Measurements from ENCODE around the gene RRAGA. TPM values are rescaled to one million over a fixed set of nuclear protein-coding genes. Genes with fewer than 3 reads are reported as not detected.

The RRAGA gene
- total and polyA plus RNA-seq, 2 of the 8 experiments (the other 6 are each of a cell fraction or from before 2014, with no cell fraction given), result 45.6 to 46.5 TPM

GRCh38 chr9:19023078-19023477 is 26.1 kb upstream of the RRAGA start:
- no peak overlapping the region for H3K14ac ChIP-seq (ENCODE audit: insufficient read length)
- no peak for TF ChIP-seq SIX5 (IDR thresholded peaks at IDR 0.05; ENCODE audit: low read depth, low read length)
- TF ChIP-seq MAFK (IDR thresholded peaks at IDR 0.05; ENCODE audit: low read depth, low read length), result no peak
- no peak for TF ChIP-seq ATF2 (IDR thresholded peaks at IDR 0.05; ENCODE audit: low read length)
- TF ChIP-seq BRCA1 (IDR thresholded peaks at IDR 0.05; ENCODE audit: low read depth, low read length), result no peak
- TF ChIP-seq SP1 (IDR thresholded peaks at IDR 0.05; ENCODE audit: low read depth, low read length), result no peak
- no peak for TF ChIP-seq SRF (IDR thresholded peaks at IDR 0.05; ENCODE audit: low read depth, low read length)
- no peak for TF ChIP-seq EGR1 (IDR thresholded peaks at IDR 0.05; ENCODE audit: borderline replicate concordance, low read depth, low read length)
- TF ChIP-seq SIRT6 (IDR thresholded peaks at IDR 0.05; ENCODE audit: low read length), result no peak
- TF ChIP-seq TAF7 (optimal IDR thresholded peaks at IDR 0.05; ENCODE audit: borderline replicate concordance, low read depth, low read length), result no peak
- no peak for TF ChIP-seq TEAD4 (IDR thresholded peaks at IDR 0.05; ENCODE audit: low read depth, low read length)
- POLR2A ChIA-PET (ENCODE audit: partially characterized antibody), result no interaction called here

More at GRCh38 chr9:19023078-19023477, 26.1 kb upstream of the RRAGA start:
- no peak overlapping the region for H3K27ac ChIP-seq (ENCODE audit: low read depth, low read length)
- H2BK5ac ChIP-seq (ENCODE audit: low read depth, low read length), result no peak overlapping the region
- no peak overlapping the region for H3K4me2 ChIP-seq (ENCODE audit: insufficient read depth in 1 of 2, low read depth in 2 of 2, low read length in 2 of 2)
- H3K4ac ChIP-seq (replicated peaks; ENCODE audit: insufficient read length, low read depth, low read length), result no peak overlapping the region
- H3K4me3 ChIP-seq (ENCODE audit: extremely low read depth in 1 of 4, insufficient read depth in 2 of 4, low read depth in 3 of 4, low read length in 4 of 4), result no peak overlapping the region
- no peaks in the 10 kb centered on the region for H4K20me1 ChIP-seq (replicated peaks in 1 of 2; ENCODE audit: control insufficient read depth in 1 of 2, insufficient read depth in 2 of 2, low read length in 2 of 2)
- no peak for FAIRE-seq
- H3K9me3 ChIP-seq (ENCODE audit: insufficient read depth in 2 of 2, low read depth in 1 of 2, low read length in 1 of 2), result no peaks in the 10 kb centered on the region
- DNase-seq (ENCODE audit: low read depth in 1 of 2, low spot score in 2 of 2), result no peak
- H3K79me1 ChIP-seq (ENCODE audit: low read depth, low read length), result no peaks in the 10 kb centered on the region
- H2AFZ ChIP-seq (ENCODE audit: low read length), result no peak overlapping the region
- CTCF ChIA-PET (ENCODE audit: partially characterized antibody), result interaction anchor here (1.3 to 1.7 kb wide), 2 partner anchors 9 to 442 kb away, joined by 5 read pairs; no protein-coding TSS in a partner anchor
- H2BK12ac ChIP-seq (ENCODE audit: low read depth, low read length), result no peak overlapping the region
- H2BK120ac ChIP-seq (replicated peaks; ENCODE audit: low read depth, low read length), result no peak overlapping the region
- no peak overlapping the region for H3K23ac ChIP-seq (ENCODE audit: insufficient read length)
- WGBS, 2 experiments (ENCODE audit: extremely low coverage in 1 of 2, insufficient coverage in 1 of 2, insufficient read length in 1 of 2, insufficient replicate concordance in 2 of 2, low coverage in 1 of 2, low lambda C conversion rate in 2 of 2, missing lambda C conversion rate in 1 of 2), result 94% methylated on average over 5 of the region's 5 CpGs; no CpG with 5 or more reads in 1 of the 2 experiments
- no peak overlapping the region for H3K18ac ChIP-seq (ENCODE audit: extremely low read depth, low read length)
- H3K56ac ChIP-seq (replicated peaks; ENCODE audit: insufficient read length, low read depth, low read length), result no peak overlapping the region
- H3K36me3 ChIP-seq (ENCODE audit: control insufficient read depth in 2 of 4, insufficient read depth in 4 of 4, low read length in 3 of 4), result no peaks in the 10 kb centered on the region
- H3K4me1 ChIP-seq (replicated peaks in 1 of 4; ENCODE audit: control insufficient read depth in 3 of 4, insufficient read depth in 4 of 4, low read length in 3 of 4), result no peaks in the 10 kb centered on the region
- no peak overlapping the region for H4K91ac ChIP-seq (replicated peaks; ENCODE audit: insufficient read length, low read length)
- H3K27me3 ChIP-seq (replicated peaks in 1 of 4; ENCODE audit: control insufficient read depth in 3 of 4, extremely low read depth in 1 of 4, insufficient read depth in 3 of 4, low read length in 3 of 4), result no peaks in the 10 kb centered on the region
- H2BK15ac ChIP-seq (ENCODE audit: low read length), result no peak overlapping the region
- H3K9ac ChIP-seq (replicated peaks in 1 of 4; ENCODE audit: extremely low read depth in 1 of 4, low read depth in 3 of 4, low read length in 3 of 4), result no peak overlapping the region
- no peak overlapping the region for H2BK20ac ChIP-seq (ENCODE audit: low read length)
- no peaks in the 10 kb centered on the region for H3K23me2 ChIP-seq (ENCODE audit: low read depth, low read length)
- no peaks in the 10 kb centered on the region for H3K79me2 ChIP-seq (ENCODE audit: control insufficient read depth in 1 of 2, insufficient read depth in 2 of 2, low read length in 2 of 2)
- H4K5ac ChIP-seq (ENCODE audit: insufficient read length, low read depth, low read length), result no peak overlapping the region
- H2AK5ac ChIP-seq (ENCODE audit: low read depth, low read length), result no peak overlapping the region
- no peak overlapping the region for H4K8ac ChIP-seq (ENCODE audit: extremely low read depth, insufficient read depth, low read length)

Data from H1 (cell line).